Transverse colon (tissue), 4 donors: ENCODE data around the gene TUNAR.

Experiments used
- CTCF ChIP-seq, 5 experiments: fragments of 200-600 bp in 3 of 5; fragments of 450-650 bp in 2 of 5; sonication (generic) in 3 of 5; IDR thresholded peaks; 1 replicate in 2 of 5; 2 replicates in 3 of 5; pipeline ENCODE4 v1.5.1; 2016 to 2017; ENCODE audit warnings: antibody characterized with exemption in 5 of 5, inconsistent platforms in 3 of 5, mild to moderate bottlenecking in 2 of 5, moderate library complexity in 1 of 5
- EP300 ChIP-seq: sonication (generic); formaldehyde crosslinking; IDR thresholded peaks from one replicate; pipeline ENCODE4 v1.6.1; 2017; ENCODE audit warnings: antibody characterized with exemption, low read depth
- POLR2A ChIP-seq: fragments of 450-650 bp; IDR thresholded peaks from one replicate; pipeline ENCODE4 v1.6.1; 2016; ENCODE audit warnings: antibody characterized with exemption, mild to moderate bottlenecking, moderate library complexity
- POLR2AphosphoS5 ChIP-seq, 3 donors: sonication (generic); formaldehyde crosslinking; IDR thresholded peaks; one replicate each; pipeline ENCODE4 v1.6.1; 2016; ENCODE audit warnings: antibody characterized with exemption in 3 of 3

GRCh38 chr14:95858893-95859292 lies 17.7 kb upstream of the TUNAR start:
- TF ChIP-seq POLR2A = no peak
- TF ChIP-seq CTCF (IDR thresholded peaks at IDR 0.05) = no peak
- TF ChIP-seq POLR2AphosphoS5 (IDR thresholded peaks at IDR 0.05) = no peak
- TF ChIP-seq EP300 = no peak
